ENCODE data around the gene POLDIP2. TPM values are rescaled to one million over a fixed set of nuclear protein-coding genes. Genes with fewer than 3 reads are reported as not detected.

POLDIP2 gene
- total and polyA plus RNA-seq, 2 of the 4 experiments (the other 2 are of a cell fraction) = 66.7 to 77.8 TPM

- no peak overlapping the region for H3K18ac ChIP-seq (ENCODE audit: low read depth, low read length)
- no peak overlapping the region for H2AK5ac ChIP-seq (ENCODE audit: low read depth, low read length)
- H4K91ac ChIP-seq (ENCODE audit: insufficient read depth, low read depth, low read length) = no peak overlapping the region
- no peaks in the 10 kb centered on the region for H3K9me3 ChIP-seq (ENCODE audit: control insufficient read depth, insufficient read depth, low read length)
- TF ChIP-seq MXI1 (IDR thresholded peaks at IDR 0.05; ENCODE audit: borderline replicate concordance, low read depth, low read length) (no peak), CEBPB (IDR thresholded peaks at IDR 0.05; ENCODE audit: low read depth, low read length) (no peak), NFE2L2 (IDR thresholded peaks at IDR 0.05; ENCODE audit: low read depth, low read length) (no peak), FOS (IDR thresholded peaks at IDR 0.05; ENCODE audit: low read depth, low read length) (no peak), CHD1 (IDR thresholded peaks at IDR 0.05; ENCODE audit: low read depth, low read length) (no peak), SMC3 (IDR thresholded peaks at IDR 0.05; ENCODE audit: low read depth, low read length) (no peak), MAFK (IDR thresholded peaks at IDR 0.05; ENCODE audit: low read depth, low read length) (no peak), ELK1 (IDR thresholded peaks at IDR 0.05; ENCODE audit: borderline replicate concordance, low read depth, low read length) (no peak), POLR2A (IDR thresholded peaks at IDR 0.05; ENCODE audit: low read depth, low read length) (no peak), RCOR1 (IDR thresholded peaks at IDR 0.05; ENCODE audit: insufficient replicate concordance, low read length) (no peak), RAD21 (IDR thresholded peaks at IDR 0.05; ENCODE audit: low read length) (no peak), MAZ (IDR thresholded peaks at IDR 0.05; ENCODE audit: borderline replicate concordance, low read depth, low read length) (no peak), BHLHE40 (IDR thresholded peaks at IDR 0.05; ENCODE audit: low read depth, low read length) (no peak), CTCF (conservative IDR thresholded peaks at IDR 0.05; ENCODE audit: low read depth, low read length) (no peak), RFX5 (IDR thresholded peaks at IDR 0.05; ENCODE audit: low read depth, low read length) (no peak), USF2 (IDR thresholded peaks at IDR 0.05; ENCODE audit: low read depth, low read length) (no peak)
- in situ Hi-C loops (cut with MboI; ENCODE audit: low sequenced_read_pairs) (no loop called here), dilution Hi-C loops (cut with HindIII; ENCODE audit: low sequenced_read_pairs, unreplicated experiment) (no loop called here), intact Hi-C loops (cut with micrococcal nuclease) (no loop called here)
- no peak overlapping the region for H4K5ac ChIP-seq (ENCODE audit: low read depth, low read length)
- H3K14ac ChIP-seq (replicated peaks; ENCODE audit: low read depth, low read length) = no peak overlapping the region
- H3K23ac ChIP-seq (ENCODE audit: low read depth, low read length) = no peak overlapping the region
- H2BK5ac ChIP-seq (ENCODE audit: low read depth, low read length, poor library complexity, severe bottlenecking) = no peak overlapping the region
- ATAC-seq (ENCODE audit: low read depth) (no peak), DNase-seq (no peak)
- H4K8ac ChIP-seq (ENCODE audit: low read depth in 2 of 2, low read length in 2 of 2) = no peak overlapping the region
- no peak overlapping the region for H2BK120ac ChIP-seq (ENCODE audit: low read depth, low read length)
- no peak overlapping the region for H3K4me2 ChIP-seq (ENCODE audit: low read depth, low read length)
- ChIA-PET CTCF (no interaction called here), POLR2A (ENCODE audit: unreplicated experiment) (no interaction called here)
- peaks cover 6% of the 10 kb centered on the region; the same call in 1 of the 2 replicates for H4K20me1 ChIP-seq (ENCODE audit: insufficient read depth, low read length)
- peaks cover 3% of the 10 kb centered on the region; the same call in 1 of the 2 replicates for H3K9me1 ChIP-seq (ENCODE audit: insufficient read depth, low read length)
- H2BK20ac ChIP-seq (ENCODE audit: low read depth, low read length) = no peak overlapping the region
- no peak overlapping the region for H2BK15ac ChIP-seq (ENCODE audit: low read depth, low read length)
- H2AFZ ChIP-seq (replicated peaks; ENCODE audit: low read length, poor library complexity) = no peak overlapping the region
- no peak overlapping the region for H3K27ac ChIP-seq (ENCODE audit: insufficient read depth, low read length)
- peaks cover 2% of the 10 kb centered on the region; the same call in 1 of the 2 replicates for H3K4me1 ChIP-seq (ENCODE audit: control insufficient read depth, insufficient read depth, low read length)
- no peak overlapping the region for H3K56ac ChIP-seq (ENCODE audit: extremely low read depth, insufficient read depth, low read length)
- H3K79me1 ChIP-seq (ENCODE audit: low read depth in 1 of 2, low read length in 2 of 2) = peaks cover 0 to 3% of the 10 kb centered on the region in 2 experiments; a peak in 1 of 4 replicates
- H3K27me3 ChIP-seq (ENCODE audit: control insufficient read depth, insufficient read depth, low read length) = no peaks in the 10 kb centered on the region
- no TSS peak for BruUV-seq (replicated peaks)
- no peak overlapping the region for H3K4ac ChIP-seq (ENCODE audit: low read depth, low read length)
- WGBS, 2 experiments (ENCODE audit: extremely low coverage in 2 of 2, insufficient read length in 1 of 2) = 100% methylated on average over 2 of the region's 11 CpGs; no CpG with 5 or more reads in 1 of the 2 experiments
- H2AK9ac ChIP-seq (replicated peaks; ENCODE audit: low read depth, low read length, poor library complexity) = no peak overlapping the region
- H3K4me3 ChIP-seq (ENCODE audit: insufficient read depth, low read depth, low read length) = no peak overlapping the region
- H3K9ac ChIP-seq (ENCODE audit: low read depth, low read length) = no peak overlapping the region
- H3K36me3 ChIP-seq (ENCODE audit: control insufficient read depth, insufficient read depth, low read length) = peaks cover 38% of the 10 kb centered on the region
Measured at GRCh38 chr17:28388106-28388505, 30.8 kb upstream of the POLDIP2 start.

Measured in IMR-90 (cell line).